Umbilical cord (tissue), 2 donors: ENCODE measurements around the gene SNPH. TPM values are rescaled to one million over a fixed set of nuclear protein-coding genes. Genes with fewer than 3 reads are reported as not detected.

Experiments
- DNase-seq: peaks from one replicate; pipeline ENCODE4 v3.0.0-alpha.2; 2015; ENCODE audit warnings: low spot score
- total RNA-seq: library from RNA; depleted of rRNA; stranded (reverse); fragments of >200 nt; gene quantifications from one replicate; pipeline ENCODE4 v1.2.3, GENCODE V29; 2014; ENCODE audit warnings: low replicate concordance; ENCODE audit not compliant: insufficient read depth

The SNPH gene
- total RNA-seq, 1 donor from 2014 or later: 1.9 TPM

DNA sequence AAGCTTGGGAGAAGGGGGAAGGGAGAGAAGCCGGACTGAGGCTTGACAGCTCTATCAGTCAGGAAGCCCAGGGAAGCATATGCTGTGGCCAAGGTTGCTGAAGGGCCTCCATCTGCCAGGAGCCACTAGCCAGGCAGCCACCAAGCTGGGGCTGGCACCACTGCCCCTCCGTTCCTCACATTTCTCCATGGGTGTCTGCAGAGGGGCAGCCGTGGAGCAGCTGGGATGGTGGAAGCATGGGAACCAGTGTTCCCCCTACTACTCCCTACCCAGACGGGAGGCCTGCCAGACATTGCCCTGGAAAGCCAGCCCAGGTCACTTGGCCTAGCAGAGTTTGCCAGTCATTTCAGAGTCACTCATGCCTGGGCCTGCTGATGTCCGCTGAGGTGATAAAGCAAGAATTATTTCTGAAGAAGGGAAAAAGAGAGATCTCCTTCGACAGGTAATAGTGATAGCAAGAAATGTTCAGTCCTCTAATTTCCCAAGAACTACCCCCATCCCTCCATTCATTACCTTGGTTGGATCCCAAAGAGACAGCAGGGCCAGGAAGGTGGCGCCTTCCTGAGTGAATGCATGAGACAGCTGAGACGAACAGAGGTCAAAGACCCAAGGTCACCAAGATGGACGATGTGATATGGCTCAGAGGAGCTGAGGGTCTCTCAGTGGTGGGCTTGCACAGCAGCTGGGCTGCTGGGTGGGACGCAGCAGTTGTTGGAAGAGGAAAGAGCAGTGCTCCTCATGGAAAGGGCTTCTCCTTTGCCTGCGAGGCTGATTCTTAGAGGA, 21.9 kb downstream of the SNPH start:
- no peak for DNase-seq

DNA sequence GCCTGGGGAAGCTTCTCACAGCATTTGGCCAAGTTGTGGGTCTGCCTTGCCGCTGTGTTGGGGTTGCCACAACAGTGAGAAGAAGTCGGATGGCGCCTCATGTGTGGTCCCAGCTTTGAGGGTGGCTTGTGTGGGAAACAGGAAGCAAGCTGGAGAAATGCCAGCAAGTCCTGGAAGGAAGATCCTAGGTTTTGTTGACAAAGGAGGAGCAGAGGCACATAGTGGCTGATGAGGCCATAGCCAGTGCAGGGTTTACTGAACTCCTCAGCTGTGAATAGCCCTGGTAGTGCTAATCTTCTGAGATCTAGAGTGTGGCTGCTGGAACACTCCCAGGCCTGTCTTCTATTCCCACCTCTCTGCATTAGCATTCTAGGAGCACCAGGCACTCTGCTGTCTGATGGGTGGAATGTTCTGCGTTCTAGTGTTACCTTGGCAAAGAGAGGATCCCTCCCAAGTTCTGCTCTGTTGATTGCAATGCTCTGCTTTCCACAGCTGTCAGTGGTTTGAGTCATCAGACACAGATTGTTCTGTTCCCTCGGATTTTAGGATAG, 25.2 kb downstream of the SNPH start:
- DNase-seq: no peak

DNA sequence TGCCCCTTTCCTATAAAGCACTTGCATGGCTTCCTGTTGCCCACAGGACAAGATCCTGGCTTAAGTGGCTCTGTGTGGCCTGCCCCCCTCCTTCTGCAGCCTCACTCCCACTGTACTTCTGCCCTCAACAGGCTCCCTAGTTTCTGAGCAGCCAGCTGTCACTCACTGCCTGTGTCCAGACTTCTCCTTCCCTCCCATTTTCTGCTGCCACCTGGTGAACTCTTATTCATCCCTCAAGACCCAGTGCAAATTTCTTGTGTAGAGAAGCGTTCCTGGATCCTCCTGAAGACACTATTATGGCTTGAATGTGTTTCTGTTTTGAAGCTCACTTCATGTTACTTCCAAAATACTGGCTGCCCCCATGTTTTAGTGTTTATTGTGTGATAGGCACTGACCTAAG, 26.5 kb downstream of the SNPH start:
- DNase-seq: no peak

DNA sequence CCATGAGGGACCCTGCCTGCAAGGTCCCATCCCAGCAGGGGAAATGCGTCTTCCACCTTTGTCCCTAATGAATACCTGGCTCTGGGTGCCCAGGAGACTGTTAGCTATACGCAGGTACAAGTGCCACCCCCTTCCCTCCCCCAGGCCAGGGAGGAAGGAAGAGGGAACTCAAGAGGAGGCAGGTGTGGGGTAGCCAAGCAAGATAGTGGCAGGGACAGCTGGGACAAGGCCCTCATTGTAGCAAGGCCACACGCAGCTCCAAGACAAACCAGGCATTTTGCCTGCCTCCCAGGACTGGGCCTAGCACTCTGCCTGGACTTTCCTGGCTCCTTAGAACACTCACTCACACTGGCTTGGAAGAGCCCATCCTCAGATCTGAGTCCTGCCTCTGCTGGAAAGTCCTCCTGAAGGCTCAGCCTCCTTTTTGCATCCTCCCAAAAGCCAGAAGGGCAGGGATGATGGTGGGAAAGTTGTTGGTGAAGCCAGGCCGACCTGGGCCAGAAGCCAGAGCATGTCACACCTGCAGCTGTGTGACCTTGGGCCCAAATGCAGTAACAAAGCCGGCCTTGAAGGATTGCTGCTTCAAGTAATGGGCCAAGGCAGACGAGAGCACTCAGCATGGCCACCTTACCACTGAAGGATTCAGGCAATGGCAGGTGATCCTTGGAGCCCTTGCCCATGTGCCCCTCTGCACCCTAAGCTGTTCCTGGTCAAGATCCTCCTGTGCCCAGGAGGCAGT, 27.7 kb downstream of the SNPH start:
- no peak for DNase-seq

DNA sequence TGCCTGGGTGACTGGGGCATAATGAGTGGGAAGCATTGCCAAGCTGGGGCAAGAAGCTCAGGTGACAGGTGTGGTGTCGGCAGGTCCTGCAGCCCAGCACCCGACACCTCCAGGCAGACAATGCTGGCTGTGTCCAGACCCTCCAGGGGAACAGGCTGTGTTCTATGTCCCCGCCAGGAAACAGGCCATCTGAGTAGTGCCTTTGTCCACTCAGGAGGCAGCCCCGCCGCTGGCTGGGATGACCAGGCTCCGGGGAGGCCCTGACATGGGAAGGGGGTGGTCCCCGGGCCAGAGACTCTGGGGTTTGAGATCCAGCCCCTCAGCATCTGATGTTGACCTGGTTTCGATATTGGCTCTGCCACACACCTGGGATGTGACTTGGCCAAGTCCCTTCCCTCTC, 28.4 kb downstream of the SNPH start:
- DNase-seq: no peak

DNA sequence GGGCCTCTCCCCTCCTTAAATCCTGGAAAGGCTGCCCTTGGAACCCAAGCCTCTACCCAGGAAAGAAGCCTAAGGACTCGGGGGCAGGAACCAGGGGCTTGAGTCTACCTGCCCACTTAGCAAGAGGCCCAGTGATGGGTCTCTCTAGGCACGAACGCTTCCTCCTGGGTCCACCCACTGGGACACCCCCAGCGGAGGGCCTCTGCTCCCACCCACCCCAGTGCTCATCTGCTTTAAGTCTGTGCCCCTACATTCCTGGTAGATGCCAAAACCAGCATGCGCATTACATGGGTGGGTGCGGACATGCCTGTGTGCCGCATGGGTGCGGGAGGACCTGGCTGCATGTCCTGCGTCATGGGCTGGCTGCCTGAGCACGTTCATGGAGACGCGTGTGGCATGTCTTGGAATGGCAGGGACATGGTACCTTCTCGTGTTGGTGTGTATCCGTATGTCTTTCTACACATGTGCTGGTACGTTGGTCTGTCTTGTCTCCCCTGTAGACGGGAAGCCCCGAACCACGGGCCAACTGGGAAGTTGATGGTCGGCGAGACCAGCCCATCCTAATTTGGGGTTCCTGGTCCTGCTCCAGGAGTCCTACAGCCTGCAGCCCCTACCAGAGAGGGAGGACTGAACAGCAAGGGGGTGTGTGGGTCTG, 29.3 kb downstream of the SNPH start:
- DNase-seq: no peak

DNA sequence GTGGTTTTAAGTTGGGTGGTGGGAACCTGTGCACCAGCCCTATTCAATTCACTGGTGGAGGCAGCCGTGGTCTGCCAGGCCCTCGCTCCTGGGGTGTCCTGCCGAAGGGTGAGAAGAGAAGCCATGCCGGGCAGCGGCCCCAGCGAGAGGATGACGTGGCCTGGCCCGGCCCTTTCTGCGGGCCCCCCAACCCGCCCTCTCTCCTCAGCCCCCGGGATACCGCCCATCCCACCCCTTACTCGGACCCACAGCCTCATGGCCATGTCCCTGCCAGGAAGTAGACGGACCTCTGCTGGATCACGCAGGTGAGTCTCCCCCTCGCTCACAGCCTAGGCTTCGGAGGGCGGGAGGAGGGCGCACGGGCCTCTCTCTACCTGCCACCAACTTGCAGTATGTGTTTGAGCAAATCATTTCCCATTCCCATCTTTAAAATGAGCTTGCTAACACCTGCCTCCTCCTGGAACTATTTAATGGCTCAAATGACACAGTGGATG, 30.1 kb downstream of the SNPH start:
- DNase-seq: no peak

DNA sequence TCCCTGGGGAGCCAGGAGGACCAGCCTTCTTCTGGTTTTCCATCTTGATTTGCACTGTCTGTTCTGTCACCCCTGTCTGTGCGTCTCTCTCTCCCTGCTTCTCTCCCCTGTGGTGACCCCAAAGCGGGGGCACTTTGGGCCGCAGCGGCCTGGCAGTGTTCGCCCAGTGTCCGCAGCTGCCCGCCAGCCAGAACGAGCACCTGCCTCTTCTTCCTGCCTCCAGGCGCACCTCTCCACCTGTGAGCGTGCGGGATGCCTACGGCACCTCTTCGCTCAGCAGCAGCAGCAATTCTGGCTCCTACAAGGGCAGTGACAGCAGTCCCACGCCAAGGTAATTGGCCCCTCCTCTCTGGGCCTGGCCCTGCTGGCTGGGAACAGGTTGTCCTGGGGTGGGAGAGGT, 30.8 kb downstream of the SNPH start:
- no peak for DNase-seq

DNA sequence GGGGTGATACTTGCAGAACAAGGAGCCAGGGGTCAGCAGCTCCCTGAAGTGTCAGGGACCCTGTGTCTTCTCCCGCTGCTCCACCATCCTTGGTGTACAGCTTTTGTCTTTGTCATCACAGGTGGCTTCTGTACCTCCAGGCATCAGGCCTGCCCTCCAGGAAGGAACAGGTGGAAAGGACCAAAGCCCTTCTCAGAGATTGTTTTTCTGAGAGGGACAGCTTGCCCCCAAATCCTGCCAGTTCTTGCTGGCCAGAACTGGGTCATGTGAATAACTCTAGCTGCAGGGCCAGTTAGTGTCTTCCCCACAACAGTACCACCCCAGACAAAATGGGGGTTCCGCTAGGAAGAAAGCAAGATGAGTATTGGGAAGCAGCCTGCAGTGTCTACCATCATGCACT, 31.4 kb downstream of the SNPH start:
- DNase-seq: no peak

DNA sequence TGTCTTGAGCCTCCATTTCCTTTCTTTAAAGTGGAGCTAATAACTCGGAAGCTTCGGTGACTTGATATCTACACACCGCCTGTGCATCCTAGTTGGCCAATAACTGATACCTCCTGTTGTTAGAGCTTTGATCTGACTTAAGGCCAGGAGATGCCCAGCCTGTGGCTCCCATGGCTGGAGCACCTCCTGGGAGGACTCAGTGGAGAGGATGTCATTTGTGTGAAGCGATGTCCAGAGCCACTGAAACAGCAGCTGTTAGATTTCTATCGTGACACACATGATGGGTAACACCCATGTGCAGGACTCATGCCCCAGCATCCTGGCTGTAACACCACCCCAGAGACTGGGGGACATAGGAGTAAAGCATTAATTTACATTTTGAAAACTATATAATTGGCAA, 32.1 kb downstream of the SNPH start:
- no peak for DNase-seq

DNA sequence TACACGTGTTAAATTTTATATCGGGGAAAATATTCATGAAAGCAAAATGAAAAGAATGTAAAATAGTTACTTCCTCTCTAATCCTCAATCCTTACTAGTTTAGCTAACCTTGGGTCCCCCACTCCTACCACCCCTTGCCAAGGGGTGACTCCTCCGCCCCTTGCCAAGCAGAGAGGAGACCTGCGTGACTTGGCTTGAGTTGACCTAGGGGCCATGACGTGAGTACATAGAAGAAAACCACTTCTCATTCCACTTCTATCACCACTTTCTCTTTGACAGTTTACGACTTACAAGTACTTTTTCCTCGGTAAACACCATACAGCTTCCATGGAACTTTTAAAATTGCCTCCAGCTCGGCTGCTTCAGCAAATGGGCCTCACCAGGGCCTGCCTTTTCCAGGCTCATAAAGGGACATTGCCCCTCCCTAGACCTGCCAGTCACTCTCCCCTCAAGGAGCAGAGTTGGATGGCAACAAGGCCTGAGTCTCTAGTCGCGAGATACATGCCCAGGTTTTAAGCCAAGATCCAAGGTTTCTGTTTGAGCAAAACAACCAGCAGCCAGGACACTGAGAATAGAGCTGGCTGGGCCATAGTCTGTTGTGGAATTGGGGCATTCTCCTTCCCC, 32.9 kb downstream of the SNPH start:
- no peak for DNase-seq

DNA sequence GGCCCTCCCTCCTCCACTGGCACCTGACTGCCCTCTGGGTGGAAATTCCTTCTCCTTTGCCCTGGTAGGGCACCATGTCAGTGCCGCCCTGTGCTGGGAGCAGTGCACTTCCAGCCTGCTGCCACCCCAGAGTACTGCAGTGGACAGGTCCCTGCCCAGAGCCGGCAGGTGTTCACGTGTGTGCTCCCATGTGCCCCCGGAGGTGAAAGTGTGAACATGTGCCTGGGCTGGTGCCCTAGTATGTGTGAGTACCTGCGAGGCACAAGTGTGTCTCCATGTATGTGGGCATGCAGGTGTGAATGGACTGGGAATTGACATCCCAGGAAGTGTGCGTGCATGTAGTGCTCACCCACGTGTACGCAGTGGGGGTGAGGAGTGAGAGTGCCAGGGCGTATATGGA, 33.4 kb downstream of the SNPH start:
- no peak for DNase-seq

DNA sequence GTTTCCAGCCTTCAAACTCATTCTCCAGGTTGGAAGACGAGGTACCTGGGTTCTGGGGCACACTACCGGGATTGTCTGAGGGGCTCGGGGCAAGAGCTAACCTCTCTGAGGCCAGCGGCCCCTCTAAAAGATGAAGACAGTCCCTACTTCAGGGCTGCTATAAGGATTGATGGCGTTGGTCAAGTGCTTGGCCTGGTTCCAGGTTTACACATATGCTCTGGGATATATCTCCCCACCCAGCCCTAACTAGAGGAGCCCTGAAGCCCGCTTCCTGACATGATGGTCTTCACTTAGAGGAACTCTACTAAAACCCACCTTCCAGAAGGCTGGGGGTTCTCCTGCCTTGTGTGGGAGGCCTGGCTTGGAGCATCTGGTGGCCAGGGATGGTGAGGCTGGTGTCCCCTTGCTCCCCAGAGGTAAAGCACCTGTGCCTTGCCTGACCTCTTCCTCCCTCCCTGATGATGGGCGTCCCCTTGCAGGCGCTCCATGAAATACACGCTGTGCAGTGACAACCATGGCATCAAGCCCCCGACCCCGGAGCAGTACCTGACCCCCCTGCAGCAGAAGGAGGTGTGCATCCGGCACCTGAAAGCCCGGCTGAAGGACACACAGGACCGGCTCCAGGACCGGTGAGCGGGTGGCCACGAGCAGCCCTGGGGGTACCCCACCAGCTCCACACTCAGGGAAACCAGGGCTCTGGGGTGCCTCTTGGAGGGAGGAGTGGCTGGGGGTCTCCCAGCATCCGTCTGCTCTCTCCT, 34.2 kb downstream of the SNPH start:
- no peak for DNase-seq

DNA sequence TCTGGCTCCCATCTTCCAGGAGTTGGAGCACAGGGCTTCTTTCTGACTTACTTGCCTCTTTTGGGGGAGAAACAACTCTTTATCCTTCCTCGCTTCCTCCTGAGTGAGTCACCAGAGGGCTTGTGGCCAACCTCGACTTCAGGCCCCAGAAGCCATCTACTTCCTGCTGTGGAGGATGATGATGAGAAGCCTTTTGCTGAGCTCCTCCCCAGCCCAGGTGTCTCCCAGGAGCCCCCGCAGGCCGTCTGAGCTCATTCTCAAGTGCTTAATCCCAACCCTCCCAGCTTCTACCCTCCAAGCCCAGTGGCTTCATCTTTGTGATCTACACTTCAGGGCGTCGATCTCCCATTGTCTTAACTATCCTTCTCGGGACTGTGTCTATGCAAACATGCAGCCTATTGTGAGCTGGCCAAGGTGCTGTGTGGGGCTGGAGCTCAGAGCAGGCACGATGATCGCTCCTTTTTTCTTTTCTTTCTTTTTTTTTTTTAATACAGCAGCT, 35.0 kb downstream of the SNPH start:
- DNase-seq: no peak

DNA sequence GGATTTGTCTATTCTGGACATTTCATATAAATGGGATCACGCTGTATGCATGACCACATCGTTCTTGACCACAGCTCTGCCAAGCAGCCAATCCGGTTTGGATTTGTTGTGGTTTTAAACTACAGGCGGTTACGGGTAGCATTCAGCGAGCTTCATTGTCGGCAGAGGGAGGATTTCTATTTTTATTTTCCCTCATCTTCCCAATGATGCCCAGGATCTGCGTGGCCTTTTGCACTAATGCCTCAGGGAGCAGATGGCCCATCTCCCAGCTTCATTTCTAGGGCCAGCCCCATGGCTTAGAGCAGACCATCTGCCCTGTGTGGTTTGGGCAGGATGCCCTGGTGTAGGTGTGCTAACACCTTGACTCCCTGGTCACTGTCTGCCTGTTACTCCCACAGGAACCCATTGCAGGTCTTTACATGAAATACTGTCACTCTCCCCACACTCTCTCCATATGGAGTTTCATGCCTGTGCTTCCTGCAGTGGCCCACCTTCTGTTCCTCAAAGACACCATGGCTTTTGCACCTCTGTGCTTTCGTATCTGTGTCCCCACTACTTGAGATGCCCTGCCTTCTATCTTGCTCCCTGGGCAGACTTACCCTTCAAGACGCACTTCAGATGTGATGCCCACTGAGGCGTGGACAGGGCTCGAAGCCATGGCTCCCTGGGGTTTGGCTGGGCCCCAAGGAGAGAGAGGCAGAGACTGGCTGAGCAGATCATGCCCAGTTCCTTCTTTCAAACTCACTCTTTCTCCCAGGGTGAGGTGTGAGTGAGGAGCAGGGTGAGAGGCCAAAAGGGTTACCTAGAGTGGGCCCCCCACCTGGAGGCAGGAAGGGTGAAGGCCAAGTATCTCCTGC, 36.8 kb downstream of the SNPH start:
- DNase-seq: no peak

DNA sequence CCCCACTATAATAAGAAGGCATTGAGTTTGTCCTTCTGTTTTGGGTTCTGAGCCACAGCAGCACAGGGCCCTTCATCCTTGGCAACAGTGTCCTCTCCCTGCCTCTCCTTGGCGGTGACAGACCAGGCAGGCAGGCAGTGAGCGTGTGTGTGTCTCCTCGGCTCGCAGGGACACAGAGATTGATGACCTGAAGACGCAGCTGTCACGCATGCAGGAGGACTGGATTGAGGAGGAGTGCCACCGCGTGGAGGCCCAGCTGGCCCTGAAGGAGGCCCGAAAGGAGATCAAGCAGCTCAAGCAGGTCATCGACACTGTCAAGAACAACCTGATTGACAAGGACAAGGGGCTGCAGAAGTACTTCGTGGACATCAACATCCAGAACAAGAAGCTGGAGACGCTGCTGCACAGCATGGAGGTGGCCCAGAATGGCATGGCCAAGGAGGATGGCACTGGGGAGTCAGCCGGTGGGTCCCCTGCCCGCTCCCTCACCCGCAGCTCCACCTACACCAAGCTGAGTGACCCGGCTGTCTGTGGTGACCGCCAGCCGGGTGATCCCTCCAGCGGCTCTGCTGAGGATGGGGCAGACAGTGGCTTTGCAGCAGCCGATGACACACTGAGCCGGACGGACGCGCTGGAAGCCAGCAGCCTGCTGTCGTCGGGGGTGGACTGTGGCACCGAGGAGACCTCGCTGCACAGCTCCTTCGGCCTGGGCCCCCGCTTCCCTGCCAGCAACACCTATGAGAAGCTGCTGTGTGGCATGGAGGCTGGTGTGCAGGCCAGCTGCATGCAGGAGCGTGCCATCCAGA, 38.8 kb downstream of the SNPH start:
- DNase-seq: no peak

DNA sequence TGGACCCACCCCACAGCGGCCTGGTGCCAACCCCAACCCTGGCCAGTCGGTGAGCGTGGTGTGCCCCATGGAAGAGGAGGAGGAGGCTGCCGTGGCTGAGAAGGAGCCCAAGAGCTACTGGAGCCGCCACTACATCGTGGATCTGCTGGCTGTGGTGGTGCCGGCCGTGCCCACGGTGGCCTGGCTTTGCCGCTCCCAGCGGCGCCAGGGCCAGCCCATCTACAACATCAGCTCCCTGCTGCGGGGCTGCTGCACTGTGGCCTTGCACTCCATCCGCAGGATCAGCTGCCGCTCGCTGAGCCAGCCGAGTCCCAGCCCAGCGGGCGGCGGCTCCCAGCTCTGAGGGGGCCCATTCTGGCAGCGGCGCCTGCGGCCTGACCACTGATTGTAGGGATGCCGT, 39.6 kb downstream of the SNPH start:
- no peak for DNase-seq

DNA sequence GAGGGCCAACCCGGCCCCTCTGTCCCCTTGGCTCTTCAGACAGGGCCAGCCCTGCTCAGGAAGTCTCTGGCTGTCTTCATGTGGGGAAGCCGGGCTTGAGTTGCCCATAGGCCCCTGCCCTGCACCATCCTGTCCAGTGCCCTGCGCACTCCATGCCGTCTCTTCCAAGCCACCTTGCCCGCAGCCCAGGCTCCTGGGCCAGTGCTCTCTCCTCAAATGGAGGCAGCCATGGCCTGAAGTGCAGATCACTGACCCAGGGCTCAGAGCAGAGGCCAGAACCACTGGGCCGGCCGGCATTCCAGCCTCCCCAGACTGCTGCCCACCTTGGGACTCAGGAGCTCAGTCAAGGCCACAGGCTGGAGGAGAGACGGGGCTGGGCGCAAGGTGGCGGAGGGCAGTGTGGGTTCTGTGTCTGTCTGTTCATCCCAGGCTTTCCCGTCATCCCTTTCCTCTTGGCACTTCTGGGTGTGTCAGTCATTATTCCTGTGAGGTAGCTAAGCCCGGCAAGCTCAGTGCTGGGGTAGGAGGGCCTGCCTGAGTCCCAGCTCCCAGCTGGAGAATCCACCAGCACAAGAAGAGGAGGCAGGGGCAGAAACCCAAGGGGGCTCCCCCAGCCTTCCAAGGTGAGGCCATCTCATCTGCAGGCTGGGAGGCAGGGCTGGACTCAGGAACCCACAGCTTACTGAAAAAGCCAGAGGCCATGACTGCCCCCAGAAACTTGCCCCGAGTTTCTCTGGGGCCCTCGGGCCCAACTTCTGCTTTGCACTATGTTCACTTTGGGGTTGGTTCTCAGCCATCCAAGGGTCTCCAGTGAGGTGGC, 40.4 kb downstream of the SNPH start:
- no peak for DNase-seq
